Ramos (cell line): ENCODE data around the gene TRAPPC6A.

Experiments used
- in situ Hi-C: fragments of 300-500 bp; cut with MboI; formaldehyde crosslinking; loops from one replicate; pipeline ENCODE4 v1.14.3; 2022; ENCODE audit warnings: low sequenced_read_pairs; ENCODE audit not compliant: unreplicated experiment

TRAPPC6A gene

DNA sequence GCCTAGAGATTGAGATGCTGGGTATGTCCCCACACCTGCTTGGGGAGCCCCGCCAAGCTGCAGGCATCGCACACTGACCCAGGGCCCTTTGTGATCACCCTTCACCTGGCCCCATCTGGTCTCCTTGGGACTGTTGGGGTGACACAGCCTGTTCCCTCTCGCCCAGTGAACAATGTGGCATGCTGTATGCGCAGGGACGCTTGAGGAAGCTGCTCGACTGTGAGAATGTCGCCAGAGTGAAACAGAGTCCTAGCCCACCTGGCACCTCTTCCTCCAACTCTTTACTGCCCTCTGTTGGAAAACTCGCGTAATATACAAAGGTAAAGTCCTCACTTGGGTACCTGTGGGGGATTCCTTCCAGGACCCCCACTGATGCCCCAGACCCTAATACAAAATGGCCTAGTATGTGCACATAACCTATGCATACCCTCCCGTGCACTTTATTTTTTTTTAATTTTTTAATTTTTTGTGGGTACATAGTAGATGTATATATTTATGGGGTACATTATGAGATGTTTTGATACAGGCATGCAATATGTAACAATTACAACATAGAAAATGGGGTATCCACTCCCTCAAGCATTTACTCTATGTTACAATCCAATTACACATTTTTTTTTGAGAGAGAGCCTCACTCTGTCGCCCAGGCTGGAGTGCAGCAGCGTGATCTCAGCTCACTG, 9.5 kb upstream of the TRAPPC6A start:
- in situ Hi-C loops = loop anchor here (10.0 kb wide), 1 partner anchor 283 kb away; the partner anchor contains the start of gene APOE

DNA sequence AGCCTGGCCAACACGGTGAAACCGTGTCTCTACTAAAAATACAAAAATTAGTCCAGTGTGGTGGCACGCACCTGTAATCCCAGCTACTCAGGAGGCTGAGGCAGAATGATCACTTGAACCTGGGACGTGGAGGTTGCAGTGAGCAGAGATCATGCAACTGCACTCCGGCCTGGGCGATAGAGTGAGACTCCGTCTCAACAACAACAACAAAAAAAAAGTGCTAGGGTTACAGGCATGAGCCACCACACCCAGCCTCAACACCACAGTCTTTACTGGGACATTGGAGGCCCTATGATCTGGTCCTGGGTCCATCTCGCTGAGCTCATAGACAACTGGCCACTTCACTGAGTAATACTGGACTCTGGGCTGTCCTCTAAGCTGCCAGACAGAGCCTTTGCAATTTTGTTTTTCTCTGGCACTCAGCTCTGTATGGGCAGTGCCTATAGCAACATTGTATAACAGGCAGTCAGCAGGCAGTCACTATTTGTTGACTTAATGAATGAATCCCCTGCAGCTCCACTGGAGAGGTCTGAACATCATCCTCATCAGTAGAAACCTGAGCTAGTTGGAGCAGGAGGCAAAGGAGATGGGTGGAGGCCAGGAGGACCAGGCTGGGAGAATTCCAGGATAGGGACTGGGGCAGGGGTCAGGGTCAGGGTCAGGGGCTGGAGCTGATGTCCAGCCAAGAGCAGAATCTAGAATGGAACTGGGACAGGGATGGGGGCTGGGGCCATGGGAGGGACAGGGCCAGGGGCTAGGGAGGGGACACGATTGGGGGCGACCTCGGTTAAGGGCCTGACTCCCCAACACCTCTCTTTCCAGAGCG, 8.7 kb upstream of the TRAPPC6A start:
- in situ Hi-C loops = loop anchor here (10.0 kb wide), 1 partner anchor 282 kb away; the partner anchor contains the start of gene APOE

DNA sequence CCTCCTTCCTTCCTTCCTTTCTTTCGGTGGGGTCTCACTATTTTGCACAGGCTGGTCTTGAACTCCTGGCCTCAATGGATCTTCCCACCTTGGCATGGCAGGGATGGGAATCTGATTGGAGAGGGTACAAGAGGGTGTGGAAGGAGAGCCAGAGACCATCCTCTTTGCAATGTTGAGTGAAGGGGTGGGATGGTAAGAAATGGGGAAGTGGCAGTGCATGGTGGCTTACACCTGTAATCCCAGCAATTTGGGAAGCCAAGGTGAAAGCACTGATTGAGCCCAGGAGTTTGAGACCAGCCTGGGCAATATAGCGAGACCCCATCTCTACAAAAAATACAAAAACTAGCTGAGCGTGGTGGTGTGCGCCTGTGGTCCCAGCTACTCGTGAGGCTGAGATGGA, 6.1 kb upstream of the TRAPPC6A start:
- in situ Hi-C loops = loop anchor here (10.0 kb wide), 1 partner anchor 279 kb away; the partner anchor contains the start of gene APOE

DNA sequence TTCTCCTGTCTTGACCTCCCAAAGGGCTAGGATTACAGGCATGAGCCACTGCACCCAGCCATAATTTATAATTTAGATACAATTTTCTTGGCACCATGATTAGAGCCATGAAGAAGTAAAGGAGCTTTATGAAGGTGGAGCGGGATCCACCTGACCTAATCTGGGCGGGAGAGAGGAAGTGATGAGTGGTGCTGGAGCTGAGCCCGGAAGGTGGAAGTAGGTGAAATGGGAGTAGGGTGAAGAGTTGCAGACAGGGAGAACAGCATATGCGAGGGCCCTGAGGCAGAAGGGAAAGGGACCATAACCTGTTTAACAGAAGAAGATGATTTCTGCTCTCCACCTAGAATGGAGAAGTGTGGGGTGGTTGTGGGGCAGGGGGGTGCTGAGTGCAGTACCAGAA, 4.7 kb upstream of the TRAPPC6A start:
- in situ Hi-C loops = loop anchor here (10.0 kb wide), 1 partner anchor 278 kb away; the partner anchor contains the start of gene APOE

DNA sequence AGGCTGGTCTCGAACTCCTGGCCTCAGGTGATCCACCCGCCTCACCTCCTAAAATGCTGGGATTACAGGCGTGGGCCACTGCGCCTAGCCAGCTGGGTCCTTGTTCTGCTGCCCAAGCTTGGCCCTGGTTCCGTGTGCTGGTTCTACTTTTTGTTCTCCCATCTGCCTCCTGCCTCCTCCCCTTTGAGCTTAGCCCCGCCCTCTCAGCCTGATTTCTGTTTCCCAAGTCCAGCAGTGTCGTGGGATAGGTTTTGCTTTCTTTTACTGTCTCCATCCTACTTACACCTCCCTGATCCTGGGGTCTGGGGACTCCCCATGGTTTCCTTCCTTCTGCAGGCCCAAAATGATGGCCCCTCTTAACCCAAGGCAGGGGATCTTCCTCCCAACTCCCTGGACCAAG, 2.9 kb upstream of the TRAPPC6A start:
- in situ Hi-C loops = loop anchor here (10.0 kb wide), 1 partner anchor 276 kb away; the partner anchor contains the start of gene APOE

DNA sequence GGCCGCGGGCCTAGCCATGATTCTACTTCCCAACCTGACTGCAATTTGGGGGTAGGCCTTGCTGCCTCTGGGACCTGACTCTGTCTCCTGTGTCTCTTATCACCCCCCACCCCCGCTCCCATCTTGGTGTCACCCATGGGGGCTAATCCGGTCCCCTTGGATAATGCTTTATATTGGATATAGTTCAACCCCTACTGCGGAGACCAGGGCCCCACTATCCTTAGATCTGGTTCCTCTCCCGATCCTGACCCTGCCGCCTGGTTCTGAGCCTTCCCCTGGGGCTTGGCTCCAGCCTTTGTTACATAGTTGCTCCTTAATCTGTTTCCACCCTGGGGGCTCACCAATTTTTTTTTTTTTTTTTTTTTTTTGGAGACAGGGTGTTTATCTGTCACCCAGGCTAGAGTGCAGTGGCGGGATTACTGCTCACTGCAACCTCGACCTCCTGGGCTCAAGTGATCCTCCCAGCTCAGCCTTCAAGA, 1.9 kb upstream of the TRAPPC6A start:
- in situ Hi-C loops = loop anchor here (10.0 kb wide), 1 partner anchor 275 kb away; the partner anchor contains the start of gene APOE

DNA sequence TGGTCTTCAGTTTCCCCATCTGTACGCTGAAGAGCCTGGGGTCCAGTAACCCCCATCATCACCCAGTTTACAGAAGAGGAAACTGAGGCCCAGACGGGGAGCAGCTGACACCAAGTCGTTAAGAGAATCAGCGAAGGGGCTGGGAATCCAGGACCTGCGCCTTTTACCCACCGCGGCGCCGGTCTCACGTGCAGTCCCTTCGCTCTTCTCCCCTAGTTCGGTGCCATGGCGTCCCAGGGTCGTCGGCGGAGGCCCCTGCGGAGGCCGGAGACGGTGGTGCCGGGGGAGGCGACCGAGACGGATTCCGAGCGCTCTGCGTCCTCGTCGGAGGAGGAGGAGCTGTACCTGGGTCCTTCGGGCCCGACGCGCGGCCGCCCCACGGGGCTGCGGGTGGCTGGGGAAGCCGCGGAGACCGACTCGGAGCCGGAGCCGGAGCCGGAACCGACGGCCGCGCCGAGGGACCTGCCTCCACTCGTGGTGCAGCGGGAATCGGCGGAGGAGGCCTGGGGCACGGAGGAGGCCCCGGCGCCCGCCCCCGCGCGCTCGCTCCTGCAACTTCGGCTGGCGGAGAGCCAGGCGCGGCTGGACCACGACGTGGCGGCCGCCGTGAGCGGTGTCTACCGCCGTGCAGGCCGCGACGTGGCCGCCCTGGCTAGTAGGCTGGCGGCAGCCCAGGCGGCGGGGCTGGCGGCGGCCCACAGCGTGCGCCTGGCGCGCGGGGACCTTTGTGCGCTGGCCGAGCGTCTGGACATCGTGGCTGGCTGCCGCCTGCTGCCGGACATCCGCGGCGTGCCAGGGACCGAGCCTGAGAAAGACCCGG, 1.2 kb upstream of the TRAPPC6A start:
- in situ Hi-C loops = no loop called here

DNA sequence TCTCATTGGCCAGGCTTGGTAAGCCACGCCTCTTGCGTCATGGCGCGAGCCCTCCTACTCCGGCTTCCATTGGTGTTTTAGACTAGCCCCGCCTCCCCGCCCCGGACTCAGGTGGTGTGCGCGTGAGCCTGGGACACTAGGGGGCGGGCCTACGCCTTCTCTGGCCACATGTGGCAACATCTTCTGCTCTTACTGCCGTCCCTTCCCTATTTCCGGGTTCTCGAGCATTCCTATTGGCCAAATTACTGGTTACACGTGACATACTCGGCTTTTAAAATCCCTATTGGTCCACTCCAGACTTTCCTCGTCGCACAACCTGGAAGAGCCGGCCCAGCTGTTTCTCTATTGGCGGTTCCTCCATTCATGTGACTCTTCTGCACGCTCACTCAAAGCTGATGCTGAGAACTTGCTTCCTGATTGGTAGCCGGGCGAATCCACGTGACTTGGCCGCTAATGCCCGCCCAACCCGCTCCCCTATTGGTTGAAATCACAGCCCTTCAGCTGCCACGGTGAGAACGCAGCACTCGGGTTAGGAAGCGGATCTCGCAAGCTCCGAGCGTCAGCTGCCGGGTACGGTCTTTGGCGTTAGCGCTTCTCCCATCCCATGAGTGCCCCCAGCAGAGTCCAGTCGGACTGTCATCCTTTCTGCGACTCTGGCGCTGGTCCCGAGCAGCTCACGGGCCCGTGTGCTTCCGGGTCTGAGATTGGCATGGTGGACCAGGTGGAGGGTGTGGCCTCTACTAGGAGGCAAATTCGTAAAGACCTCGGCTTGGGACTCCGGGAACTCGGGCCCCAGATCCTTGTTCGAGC, 430 bp upstream of the TRAPPC6A start, which contains the start of gene BLOC1S3:
Gene BLOC1S3 (plus strand): TSS at position 523 of the 810 bp plus-strand sequence. CDS start 513 bp downstream, outside the sequence.
- in situ Hi-C loops = no loop called here

DNA sequence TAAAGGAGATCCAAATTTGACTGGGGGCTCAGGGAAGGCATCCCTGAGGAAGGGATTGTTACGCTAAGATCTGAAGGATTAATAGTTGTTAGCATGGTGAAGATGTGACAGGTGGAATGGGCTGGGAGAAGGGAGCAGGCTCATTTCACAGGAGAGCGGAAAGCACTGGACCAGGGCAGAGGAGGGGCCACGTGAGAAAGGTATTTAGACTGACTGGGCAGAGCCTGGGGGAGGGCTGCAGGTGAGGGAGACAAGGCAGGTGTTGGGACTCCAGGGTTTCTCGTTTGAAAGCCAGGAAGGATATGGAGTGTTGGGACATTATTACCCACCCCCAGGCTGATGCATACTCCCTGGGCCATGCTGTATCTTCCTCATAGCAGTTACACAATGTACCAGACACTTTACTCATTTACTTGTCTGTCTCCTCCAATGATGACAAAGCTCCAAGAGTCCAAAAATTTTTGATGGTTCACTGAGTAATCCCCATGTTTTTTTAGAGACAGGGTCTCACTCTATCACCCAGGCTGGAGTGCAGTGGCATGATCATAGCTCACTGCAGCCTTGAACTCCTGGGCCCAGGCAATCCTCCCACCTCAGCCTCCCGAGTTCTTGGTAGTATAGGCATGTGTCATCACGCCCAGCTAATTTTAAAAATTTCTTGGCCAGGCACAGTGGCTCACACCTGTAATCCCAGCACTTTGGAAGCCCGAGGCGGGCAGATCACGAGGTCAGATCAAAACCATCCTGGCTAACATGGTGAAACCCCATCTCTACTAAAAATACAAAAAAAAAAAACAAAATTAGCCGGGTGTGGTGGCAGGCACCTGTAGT, 2.3 kb downstream of the TRAPPC6A start:
- in situ Hi-C loops = no loop called here

DNA sequence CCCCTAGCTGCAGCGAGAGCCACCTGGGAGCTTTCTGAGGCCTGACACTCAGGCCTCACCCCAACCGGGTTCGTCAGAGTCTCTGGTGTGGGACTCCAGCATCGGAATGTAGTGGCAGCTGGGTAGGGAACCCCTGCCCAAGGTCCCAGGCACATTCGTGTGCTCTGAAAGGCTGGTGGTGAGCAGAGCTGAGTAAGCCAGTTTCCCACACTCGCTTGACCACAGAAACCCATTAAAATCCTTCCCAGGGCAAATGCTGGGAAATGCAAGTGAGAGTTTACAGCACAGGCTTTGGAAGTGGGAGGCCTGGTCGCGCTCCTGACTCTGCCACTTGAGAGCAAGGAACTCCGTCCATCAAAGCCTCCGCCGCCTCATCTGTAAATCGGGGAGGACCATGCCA, 4.2 kb downstream of the TRAPPC6A start:
- in situ Hi-C loops = no loop called here

DNA sequence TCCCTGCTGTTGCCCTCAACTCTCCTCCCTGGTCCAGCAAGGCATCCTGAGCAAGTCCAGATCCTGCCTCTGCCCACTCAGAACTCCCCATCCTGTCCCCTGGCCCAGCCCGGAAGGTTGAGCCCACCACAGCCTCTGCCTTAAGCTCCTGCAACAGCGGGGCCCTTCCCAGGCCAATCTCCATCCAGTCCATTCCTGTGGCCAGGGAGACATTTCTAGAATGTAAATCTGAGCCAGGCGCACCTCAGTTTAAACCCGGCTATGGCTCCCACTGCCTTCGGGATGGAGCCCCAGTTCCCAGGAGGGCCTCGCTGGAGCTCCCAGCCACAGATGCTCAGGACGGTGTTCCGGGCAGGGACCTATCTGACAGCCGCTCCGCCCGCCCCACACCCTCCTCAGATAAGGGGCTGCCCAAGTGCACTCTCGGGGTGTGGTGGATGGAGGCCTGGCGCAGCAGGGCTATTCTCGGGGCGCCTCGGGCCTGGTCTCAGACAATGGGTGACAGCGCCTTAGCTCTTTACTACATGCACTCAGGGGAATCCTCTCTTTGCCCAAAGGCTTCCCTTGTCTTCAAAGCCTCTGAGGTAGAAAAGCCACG, 5.3 kb downstream of the TRAPPC6A start:
- in situ Hi-C loops = no loop called here

DNA sequence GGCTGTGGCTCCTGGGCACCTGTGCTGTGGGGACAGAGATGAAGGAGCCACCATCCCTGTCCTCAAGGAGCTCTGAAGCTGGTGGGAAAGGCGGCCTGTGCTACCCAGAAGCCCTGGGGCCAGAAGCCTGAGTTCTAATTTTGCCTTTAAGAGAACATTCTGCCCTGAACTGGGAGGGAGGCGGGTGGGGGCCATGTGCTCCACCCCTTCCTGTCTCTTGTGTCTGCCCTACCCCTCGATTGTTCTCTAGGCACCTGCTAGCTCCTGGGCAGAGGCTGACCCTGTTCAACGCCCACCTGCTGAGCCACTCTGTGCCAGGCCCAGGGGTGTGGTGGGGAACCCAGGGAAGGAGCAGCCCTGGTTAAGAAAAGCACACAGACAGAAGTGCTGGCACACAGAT, 5.9 kb downstream of the TRAPPC6A start:
- in situ Hi-C loops = no loop called here

DNA sequence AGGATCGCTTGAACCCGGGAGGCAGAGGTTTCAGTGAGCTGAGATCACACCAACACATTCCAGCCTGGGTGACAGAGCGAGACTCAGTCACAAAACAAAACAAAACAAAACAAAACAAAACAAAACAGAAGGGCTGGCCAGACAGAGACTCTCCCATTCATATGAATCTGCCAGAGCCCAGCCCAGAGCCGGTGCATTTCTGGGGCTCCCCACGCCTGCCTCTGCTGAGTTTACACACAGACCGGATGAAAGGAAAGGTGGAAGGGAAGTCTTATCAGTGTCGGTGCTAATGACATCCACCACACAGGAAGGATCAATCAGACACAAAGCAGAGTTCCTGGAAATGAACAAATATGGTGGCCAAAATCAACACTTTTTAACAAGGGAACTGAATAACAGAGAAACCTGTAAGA, 6.8 kb downstream of the TRAPPC6A start:
- in situ Hi-C loops = no loop called here

DNA sequence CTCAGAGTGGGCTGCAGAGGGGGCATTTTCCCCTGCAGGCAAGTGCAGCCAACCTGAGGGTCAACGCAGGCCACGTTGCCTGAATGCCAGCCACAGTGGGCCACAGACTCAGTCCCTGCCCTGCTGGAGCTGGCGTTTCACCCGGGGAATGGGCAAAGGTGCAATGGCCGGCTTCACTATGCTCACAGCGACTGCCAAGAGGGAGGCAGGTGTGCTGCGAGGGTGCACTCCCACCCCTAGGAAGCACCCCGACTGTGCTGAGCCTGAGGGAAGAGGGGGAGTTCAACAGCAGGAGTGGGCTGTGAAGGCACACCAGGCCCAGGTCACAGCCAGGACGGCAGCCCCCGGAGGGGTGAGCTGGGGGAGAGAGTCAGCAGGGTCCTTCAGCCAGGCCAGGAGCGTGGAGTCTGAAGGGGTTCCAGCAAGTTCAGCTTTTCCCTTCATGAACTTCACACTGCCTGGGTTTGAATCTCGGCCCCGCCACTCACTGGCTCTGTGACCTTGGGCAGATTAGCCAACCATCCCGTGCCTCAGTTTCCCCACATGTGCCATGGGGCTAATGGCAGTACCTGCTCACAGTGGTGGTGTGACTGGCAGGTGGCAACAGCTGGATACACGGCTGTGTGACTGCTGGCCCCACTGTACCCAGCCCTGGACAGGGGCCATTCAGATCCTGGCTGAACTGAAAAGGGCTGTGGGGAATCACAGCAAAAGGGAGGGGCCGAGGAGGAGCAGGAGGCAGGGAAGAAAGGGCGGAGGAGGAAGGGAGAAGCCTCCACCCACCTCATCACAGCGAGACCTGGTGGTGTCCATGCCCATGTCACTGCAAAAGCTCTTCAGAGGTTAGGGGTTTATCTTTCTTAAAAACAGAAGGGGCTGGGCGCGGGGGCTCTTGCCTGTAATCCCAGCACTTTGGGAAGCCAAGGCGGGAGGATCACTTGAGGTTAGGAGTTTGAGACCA, 7.6 kb downstream of the TRAPPC6A start:
- in situ Hi-C loops = no loop called here

DNA sequence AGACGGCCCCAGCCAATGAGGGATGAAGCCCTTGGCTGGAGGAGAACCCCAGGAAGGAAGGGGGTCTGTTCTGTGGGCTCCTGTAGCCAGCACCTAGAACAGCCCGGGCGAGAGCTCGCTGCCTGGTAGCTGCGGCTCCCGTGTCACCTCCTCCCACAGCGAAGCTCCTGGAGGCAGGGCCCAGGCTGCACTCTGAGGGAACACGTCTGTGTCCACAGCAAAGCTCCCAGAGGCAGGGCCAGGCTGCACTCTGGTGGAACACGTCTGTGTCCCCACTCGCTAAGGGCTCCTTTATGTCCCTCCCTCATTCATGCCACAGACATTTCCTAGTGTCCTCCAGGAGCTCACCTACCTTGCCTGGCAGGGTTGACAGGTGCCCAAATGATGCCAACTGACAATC, 8.4 kb downstream of the TRAPPC6A start:
- in situ Hi-C loops = no loop called here

DNA sequence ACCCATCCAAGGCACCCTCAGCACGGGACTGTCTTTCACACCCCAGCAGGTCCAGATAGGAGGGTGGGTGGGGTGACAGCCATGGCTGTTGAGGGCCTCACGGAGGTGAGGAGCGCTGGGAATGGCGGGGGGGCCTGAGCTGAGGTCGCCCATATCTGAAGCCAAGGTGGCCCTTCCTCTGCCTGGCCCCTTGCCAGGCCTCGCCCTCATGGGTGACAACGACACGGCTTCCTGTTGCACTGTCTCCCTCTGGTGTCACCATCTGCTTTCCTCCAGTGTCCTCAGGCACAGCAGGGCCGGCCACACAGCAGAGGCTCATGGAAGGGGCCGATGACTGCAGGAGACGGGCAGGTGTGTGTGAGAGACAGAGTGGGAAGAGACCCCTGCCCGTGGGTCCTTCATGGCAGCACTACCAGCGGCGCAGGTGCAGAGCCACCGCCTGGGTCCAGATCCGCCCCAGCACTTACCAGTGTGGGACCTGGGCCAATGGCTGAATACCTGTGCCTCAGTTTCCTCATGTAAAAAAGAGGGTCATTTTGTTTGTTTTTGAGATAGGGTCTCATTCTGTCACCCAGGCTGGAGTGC, 9.2 kb downstream of the TRAPPC6A start:
- in situ Hi-C loops = no loop called here
